Activated CD4-positive, alpha-beta T cell treated with anti-CD3 and anti-CD28 coated beads, Interleukin-2, Interleukin-6, amounts not matched to agents 100 ng/mL and 50 ng/mL, durations not matched to agents 16 hours and 8 hours (primary cell): ENCODE data around the gene PRSS56.
"Not testable (repeated sequence)": the region's sequence is repeated elsewhere in the genome, so short reads cannot be mapped to it uniquely, and the experiment has no call there.

Experiments
- DNase-seq: peaks from one replicate; pipeline ENCODE4 v3.0.0-alpha.2; 2020

Gene PRSS56

DNA sequence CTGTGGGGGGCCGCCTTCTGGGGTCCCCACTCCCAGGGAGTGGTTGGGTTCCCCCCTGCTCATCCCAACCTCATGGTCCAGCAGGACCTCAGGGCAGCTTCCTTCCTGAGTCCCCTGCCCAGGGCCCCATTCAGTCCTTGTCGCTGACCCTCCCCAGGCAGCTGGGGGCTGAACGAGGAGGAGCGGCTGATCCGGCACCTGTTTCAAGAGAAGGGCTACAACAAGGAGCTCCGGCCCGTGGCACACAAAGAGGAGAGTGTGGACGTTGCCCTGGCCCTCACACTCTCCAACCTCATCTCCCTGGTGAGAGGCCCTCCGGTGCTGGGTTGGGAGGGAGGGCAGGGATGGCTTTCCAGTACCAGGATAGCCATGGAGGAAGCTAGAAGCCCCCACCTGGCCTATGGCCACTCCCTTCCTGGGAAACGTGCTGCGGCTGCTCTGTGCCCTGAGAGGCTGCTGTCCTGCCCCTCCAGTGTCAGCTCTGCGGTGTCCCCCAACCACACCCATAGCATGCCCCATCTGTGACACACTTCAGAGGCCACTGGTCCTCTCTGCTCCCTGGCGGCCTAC lies 6.3 kb downstream of the PRSS56 start:
- DNase-seq, result no peak

DNA sequence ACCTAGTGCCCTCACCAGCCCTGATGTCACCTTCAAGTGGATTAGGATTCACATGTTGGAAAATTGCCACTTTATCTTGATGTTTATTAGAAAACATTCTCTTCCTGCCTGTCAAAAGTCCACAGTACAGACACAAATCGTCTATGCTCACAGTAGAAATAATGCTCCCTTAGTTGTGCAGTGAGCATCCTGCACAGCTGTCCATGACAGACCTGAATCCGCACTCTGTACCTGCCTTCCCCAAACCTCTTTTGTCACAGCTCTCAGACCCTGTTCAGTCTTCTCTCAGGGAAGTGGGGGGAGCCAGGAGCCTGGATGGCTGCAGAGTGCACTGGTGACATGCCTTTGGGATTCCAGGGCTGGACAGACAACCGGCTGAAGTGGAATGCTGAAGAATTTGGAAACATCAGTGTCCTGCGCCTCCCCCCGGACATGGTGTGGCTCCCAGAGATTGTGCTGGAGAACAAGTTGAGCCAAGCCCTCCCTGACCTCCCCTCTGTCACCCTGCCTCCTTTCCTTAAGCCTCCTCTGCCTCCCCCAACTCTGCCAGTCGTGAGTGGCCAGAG lies 7.8 kb downstream of the PRSS56 start:
- no peak for DNase-seq

DNA sequence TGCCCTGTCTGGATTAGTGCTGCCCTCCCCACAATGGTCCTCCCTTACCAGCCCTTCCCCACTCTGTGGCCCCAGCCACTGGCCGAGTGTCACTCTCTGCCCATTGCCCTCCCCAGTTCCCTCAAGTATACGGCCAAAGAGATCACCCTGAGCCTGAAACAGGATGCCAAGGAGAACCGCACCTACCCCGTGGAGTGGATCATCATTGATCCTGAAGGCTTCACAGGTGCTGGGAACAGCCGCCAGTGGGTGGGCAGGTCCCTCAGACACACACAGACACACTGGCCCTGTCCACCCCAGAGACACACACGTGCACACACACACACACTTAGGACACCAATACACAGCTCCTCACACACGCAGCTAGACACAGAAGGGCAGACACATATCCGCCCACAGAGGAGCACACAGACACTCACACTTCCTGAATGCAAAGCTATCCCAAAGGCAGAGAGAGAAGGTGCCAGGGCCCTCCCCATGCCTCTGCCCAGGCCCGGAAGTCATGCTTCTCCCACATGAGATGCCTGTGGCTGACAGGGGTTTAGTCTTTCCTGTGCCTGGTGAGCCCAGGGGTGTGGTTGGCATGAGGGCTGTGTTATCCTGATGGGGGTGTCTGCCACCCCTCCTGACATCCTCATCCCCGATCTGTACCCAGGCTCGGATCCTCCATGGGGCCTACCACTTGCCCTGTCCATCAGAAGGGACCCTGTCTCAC lies 8.7 kb downstream of the PRSS56 start:
- no peak for DNase-seq

DNA sequence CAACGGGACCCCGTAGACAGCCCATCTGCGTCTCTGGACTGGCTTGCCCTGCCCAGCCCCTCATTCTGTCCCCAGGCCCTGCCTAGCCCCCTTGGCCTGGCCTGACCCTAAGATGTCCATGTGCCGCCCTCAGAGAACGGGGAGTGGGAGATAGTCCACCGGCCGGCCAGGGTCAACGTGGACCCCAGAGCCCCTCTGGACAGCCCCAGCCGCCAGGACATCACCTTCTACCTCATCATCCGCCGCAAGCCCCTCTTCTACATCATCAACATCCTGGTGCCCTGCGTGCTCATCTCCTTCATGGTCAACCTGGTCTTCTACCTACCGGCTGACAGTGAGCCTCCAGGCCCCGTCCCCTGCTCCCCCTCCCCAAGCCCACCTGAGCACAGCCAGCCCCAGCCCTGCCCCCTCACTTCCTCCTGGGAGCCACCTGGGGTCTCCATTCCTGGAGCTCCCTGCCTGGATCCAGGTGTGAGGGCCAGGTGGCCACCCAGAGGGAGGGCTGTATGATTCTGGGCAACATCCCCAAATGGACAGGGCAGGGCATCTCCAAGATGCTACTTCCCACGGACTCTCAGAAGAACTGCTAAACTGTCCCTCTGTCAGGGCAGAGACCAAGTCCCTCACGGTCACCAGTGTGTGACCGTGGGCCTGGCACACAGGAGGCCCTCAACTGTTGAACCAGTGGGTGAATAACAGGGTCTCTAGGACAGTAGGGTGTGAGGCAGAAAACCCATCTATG lies 9.8 kb downstream of the PRSS56 start:
- no peak for DNase-seq

DNA sequence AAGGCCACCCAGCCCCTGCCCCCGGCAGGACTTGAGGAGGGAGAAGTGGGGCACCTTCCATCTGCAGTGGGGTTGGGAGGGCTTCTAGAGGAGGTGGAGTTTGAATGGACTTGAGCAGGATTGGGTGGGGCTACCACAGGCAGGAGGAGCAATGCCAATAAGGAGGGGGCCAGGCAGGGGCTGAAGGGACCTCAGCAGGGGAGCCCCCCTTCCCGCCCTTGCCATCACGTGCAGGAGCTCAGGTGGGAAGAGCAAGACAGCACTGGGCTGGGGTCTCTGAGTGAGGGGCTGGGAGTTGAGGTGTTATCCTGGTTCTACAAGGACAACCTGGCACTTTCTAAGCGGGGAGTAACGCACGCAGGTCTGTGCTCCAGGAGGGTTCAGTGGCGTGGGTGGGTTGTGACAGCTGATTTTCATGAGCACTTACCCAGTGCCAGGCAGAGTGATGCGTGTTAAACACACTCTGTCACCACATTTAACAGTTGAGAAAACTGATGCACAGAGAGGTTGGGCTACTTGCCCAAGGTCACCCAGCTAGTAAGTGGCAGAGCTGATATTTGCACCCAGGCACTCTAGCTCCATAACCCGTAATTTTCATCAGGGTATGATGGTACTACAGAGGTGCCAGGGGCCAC lies 10.6 kb downstream of the PRSS56 start:
- no peak for DNase-seq

DNA sequence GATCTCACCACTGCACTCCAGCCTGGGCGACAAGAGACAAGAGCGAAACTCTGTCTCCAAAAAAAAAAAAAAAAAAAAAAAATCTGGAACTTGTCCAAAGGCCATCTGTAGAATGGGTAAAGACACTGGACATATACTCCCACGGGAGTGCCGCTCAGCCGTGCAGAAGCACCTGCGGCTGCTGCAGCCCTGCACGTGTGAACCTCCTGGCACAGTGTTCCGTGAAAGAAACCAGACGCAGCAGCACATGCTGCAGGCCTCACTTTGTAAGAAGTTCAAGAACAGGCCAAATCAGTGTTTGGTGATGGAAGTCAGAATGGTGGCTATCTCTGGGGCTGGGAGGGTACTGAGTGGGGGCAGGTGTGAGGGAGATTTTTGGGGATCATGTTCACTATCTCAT lies 12.2 kb downstream of the PRSS56 start:
- DNase-seq, result no peak

DNA sequence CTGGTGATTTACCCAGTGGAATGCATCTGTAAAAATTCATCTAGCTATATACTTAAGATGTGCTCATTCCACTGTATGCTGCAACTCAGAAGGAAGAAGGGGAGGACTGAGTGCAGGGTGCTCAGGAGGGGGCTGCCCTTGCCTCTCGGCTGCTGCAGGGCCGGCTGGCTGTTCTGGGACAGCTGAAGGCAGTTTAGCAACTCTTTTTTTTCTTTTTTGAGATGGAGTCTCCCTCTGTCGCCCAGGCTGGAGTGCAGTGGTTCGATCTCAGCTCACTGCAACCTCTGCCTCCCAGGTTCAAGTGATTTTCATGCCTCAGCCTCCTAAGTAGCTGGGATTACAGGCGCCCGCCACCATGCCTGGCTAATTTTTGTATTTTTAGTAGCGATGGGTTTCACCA lies 12.6 kb downstream of the PRSS56 start:
- not testable (repeated sequence) for DNase-seq

DNA sequence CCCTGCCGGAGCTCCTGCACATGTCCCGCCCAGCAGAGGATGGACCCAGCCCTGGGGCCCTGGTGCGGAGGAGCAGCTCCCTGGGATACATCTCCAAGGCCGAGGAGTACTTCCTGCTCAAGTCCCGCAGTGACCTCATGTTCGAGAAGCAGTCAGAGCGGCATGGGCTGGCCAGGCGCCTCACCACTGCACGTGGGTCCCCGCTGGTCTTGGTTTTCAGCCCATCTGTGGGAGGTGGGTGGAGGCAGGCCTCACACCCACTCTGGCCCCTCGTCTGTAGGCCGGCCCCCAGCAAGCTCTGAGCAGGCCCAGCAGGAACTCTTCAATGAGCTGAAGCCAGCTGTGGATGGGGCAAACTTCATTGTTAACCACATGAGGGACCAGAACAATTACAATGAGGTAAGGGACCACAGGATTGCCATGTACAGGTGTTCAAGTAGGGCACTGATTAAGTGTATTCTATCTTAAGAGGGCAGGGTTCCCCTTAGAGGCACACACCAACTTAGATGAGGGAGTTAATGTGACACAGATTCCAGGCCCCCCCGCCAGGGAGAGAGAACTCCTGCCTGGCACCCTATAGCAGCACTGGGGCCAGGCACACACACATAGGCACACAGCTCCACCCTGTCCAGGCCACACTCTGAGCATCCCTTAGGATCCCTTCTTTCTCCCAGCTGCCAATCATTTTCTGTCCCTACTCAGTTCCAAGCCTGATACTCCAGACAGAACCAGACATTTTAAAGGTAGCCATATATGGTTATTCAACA lies 13.9 kb downstream of the PRSS56 start:
- DNase-seq, result no peak

DNA sequence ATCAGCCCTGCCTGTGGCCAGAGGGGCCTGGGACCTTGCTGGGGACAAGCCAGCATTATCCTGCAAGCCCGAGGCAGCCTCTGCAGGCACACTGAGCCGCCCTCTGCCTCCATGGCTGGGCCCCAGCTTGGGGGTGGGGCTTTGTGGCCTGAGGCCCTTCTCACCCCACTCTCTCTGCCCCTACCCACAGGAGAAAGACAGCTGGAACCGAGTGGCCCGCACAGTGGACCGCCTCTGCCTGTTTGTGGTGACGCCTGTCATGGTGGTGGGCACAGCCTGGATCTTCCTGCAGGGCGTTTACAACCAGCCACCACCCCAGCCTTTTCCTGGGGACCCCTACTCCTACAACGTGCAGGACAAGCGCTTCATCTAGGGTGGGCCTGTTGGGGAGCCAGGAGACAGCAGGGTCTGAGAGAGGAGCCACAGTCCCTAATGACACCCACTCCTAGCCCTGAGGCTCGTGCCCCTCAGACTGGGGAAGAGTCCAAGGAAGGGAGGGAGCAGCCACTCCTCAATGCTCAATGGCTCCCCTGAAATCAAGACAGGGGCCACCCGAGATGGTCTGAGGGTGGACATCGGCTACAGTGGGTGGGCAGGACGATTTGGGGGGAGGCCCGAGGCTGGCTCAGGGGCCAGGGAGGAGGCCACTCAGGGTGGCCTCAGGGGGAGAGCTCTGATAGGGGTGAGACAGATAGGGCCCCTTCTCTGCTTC lies 14.9 kb downstream of the PRSS56 start:
- DNase-seq, result no peak

DNA sequence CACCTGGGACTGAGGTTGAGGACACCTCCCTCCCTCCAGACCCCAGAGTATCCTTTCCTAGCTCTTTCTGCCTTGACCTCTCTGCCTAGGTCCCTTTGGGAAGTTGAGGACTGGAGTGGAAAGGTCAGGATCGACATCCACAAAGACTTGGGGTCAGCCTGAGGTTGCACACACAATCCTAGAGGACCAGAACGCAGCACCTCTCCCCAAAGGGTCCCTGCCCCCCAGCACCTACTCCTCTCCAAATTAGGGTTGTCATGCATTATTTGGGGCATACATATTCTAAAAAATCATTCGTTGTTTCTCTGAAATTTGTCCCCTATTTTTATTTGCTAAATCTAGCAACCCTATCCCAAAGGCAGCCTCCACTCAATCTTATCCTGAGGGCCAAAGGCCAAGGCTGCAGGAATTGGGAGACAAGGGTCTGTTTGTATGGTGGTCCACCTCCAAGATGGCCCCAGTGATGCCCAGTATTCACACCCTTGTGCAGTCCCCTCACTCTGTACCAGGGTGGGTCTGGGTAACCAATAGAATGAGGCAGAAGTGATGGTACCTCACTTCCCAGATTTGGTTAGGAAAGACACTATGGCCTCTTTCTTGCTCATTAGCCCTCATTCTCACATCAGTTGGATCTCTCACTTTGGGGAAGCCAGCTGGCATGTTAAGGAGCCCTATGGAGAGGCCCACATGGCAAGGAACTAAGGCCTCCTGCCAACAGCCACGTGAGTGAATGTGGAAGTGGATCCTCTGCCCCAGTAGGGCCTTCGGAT lies 15.8 kb downstream of the PRSS56 start:
- DNase-seq, result no peak

DNA sequence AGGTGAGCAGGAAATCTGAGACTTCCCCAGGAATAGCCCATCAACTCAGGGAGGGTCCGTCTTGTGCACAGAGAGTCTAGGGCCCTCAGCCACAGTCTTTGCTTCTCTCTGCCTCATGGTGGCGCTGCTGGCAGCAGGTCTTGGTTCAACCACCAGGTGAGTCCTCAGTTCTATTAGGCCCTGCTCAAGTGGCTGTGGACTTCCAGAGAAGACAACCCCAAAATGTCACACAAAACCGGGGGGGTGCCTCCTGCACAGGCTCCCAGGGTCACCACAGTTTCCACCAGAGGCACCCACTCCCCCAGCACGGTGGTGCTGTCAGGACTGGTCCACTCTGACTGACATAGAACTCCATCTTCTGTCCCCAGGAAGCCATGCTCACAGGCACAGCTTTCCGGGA lies 16.9 kb downstream of the PRSS56 start:
- no peak for DNase-seq

DNA sequence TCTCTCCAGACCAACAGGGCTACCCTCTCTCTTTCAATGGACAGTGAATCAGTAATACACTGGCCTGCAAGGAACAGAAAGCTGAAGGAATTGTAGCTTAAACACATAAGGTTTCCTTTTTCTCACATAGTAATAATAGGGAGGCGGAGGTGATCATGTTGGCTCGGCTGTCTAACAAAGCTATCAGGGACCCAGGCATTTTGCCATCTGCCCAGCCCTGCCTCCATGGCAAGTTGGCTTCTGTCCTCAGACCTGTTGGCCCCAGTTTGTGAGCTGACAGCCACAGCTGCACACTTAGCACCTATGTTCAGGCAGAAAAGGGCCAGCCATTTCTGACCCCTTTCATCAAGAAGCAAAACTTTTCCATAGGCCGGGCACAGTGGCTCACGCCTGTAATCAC lies 17.3 kb downstream of the PRSS56 start:
- DNase-seq, result no peak

DNA sequence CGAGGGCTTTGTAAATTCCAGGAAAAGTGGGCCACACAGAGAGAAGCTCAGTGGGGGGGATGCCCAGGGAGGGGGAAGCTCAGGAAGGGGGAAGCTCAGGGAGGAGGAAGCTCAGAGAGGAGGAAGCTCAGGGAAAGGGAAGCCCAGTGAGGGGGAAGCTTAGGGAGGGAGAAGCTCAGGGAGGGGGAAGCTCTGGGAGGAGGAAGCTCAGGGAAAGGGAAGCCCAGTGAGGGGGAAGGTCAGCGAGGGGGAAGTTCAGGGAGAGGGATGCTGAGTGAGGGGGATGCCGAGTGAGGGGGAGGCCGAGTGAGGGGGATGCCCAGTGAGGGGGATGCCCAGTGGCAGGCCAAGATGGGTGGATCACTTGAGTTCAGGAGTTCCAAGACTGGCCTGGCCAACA lies 18.5 kb downstream of the PRSS56 start:
- no peak for DNase-seq

DNA sequence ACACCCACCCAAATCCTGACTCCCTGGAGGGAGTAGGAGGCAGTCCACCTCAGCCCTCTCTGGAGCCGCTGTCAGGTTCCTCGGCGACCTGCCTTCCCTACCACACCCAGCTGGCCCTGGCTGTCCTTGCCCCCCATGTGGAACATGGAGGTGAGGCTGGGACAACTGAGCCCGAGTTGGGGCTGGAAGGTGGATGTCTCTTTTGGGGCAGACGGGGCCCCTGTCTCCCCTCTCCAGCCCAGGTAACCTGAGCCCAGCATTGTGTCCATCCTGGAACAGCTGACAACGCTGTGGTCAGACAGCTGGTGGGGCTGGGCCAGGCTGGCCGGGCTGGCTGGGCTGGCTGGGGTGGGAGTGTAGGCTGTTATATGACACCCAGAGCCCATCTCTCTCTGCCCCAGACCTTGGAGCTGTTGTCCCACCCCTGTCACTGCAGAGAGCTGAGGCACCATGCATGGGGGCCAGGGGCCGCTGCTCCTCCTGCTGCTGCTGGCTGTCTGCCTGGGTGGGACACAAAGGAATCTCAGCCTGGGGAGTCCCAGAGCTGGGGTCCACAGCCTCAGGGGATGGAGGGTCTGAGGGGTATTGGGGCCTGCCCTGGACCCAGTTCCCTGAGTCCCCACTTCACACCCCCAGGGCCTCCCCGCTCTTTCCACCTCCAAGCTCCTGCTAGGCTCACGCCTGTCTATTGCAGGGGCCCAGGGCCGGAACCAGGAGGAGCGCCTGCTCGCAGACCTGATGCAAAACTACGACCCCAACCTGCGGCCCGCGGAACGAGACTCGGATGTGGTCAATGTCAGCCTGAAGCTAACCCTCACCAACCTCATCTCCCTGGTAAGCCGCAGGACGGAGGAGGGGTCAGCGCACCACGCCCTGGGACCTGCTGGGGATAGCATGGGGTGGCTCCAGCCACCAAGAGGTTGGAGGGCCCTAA lies 19.4 kb downstream of the PRSS56 start, which contains the start of gene CHRNG:
TSS of gene CHRNG (plus strand) at position 395 of the 934 bp plus-strand sequence. CDS start at position 451, 56 bp downstream.
- no peak for DNase-seq

DNA sequence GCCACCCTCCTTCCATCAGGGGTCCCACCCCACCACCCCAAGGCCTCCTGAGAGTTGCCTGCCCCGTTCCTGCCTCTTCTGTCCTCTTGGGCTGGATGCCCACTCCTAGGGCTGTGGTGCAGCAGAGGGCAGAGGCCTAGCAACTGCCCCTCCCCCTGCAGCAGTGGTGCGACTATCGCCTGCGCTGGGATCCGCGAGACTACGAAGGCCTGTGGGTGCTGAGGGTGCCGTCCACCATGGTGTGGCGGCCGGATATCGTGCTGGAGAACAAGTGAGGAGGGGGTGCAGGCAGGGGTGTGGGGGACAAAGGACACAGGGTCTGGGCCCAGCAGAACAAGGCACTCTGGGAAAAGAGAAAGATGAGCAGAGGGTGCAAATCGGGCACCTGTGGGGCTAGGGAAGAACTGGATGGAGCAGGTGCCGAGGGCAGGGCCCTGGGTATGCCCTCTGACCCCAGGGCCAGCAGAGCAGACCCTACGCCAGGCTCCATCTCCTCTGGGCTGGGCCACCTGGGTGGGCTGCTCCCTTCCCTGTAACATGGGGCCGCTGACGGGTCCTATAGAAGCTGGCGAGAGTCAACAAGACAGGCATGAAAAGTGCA lies 20.4 kb downstream of the PRSS56 start:
- DNase-seq, result no peak

DNA sequence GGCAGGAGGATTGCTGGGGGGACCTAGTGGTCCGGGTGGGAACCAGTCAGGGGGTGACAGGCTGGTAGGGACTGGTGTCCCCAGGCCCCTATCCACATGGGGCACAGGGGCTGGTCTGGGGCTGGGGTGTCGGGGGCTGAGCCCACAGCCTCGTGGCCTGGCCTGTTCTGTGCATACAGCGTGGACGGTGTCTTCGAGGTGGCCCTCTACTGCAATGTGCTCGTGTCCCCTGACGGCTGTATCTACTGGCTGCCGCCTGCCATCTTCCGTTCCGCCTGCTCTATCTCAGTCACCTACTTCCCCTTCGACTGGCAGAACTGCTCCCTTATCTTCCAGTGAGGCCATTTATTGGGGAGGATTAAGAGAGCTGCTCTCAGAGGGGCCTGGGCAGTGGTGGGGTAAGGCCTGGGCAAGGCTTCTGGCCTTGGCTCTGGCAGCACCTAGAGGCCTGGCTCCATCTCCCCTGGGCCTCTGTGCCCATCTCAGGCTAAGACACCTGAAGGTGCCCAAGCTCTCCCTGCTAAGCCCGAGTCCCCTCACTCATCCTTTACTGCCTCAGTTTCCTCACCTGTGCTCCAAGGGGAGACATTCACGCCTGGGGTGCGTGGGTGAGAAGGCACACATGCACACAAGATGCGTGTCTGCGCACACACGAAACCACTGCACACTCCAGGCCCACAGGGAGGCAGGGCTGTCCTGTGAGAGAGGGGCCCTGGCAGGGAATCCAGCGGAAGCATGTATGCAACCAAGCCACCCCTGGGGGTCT lies 21.2 kb downstream of the PRSS56 start:
- no peak for DNase-seq

DNA sequence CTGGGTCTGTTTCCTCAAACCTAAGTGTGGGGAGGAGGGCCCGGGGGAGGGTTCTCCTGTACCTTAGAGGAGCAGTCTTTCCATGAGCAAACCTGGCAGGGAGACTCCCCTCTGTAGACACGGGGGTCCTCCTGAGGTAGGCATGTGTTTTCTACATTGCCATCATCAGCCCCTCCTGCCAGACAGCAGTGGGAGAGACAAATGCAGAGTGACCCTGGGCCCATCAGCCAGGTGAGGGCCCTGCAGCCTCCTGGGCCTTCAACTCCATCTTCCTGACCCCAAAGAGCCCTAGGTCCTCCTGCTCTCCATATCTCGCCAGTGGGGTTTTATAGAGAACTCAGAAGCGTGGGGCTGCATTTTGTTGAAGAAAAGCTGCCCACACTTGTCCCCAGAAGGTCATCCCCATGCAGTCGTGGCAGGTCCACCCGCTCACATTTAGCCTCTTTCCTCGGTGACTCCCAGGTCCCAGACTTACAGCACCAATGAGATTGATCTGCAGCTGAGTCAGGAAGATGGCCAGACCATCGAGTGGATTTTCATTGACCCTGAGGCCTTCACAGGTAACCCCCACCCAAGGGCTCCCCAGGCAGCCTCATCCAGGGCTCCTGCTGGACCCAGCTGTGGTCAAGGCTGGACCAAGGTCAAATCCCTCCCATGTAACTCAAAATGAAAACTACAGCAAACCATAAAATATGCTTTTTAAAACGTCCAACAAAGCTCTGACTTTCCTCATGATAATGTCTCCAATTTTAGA lies 21.9 kb downstream of the PRSS56 start:
- no peak for DNase-seq
